GM19193 (cell line): ENCODE measurements around the gene SLN.

ENCODE experiments used
- POLR2A ChIP-seq: IDR thresholded peaks from 4 replicates; pipeline ENCODE4 v1.6.1; 2011; ENCODE audit not compliant: insufficient read depth, insufficient read length; ENCODE audit errors: extremely low read depth

SLN gene

GRCh38 chr11:107677924-107678631 is 33.8 kb downstream of the SLN start:
- TF ChIP-seq POLR2A = no peak

- no peak for TF ChIP-seq POLR2A
Observed at GRCh38 chr11:107676336-107677057, 35.4 kb downstream of the SLN start.

GRCh38 chr11:107675902-107676301 is 36.0 kb downstream of the SLN start:
- no peak for TF ChIP-seq POLR2A

- no peak for TF ChIP-seq POLR2A
Observed at GRCh38 chr11:107669893-107670601, 41.8 kb downstream of the SLN start.

- TF ChIP-seq POLR2A = no peak
Observed at GRCh38 chr11:107669191-107669740, 42.6 kb downstream of the SLN start.

GRCh38 chr11:107666911-107667613 is 44.8 kb downstream of the SLN start:
- no peak for TF ChIP-seq POLR2A

- TF ChIP-seq POLR2A = no peak
Observed at GRCh38 chr11:107665018-107665417, 46.8 kb downstream of the SLN start.

GRCh38 chr11:107661656-107662055 is 50.2 kb downstream of the SLN start:
- TF ChIP-seq POLR2A = no peak

GRCh38 chr11:107660066-107660465 is 51.8 kb downstream of the SLN start:
- TF ChIP-seq POLR2A = no peak

GRCh38 chr11:107659310-107659709 is 52.5 kb downstream of the SLN start:
- no peak for TF ChIP-seq POLR2A
